ENCODE results near the gene STPG1. TPM values are rescaled to one million over a fixed set of nuclear protein-coding genes. Genes with fewer than 3 reads are reported as not detected.

The STPG1 gene
- total RNA-seq, 1 donor = 7.2 TPM

DNA sequence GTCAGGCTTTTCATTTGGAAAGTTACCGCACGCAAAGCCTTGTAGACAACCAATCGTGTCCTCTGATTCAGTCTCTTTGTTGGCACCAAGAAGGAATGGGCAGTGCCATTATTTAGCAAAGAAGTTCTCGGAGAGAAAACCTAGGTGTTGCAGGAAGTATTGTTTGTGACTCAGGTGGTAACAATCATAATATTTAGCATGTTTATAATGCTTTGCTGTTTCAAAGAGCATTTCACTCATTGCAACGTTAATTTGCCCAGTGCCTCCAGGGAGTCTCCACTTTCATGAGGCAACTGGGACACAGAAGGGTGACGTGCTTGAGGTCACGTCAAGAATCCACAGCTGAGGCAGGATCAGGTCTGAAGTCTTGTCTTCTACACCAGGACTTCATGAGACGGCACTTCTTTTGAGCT, 31.4 kb downstream of the STPG1 start:
- Histone ChIP-seq H3K27me3 (ENCODE audit: insufficient read depth, low read length) (no peaks in the 10 kb centered on the region), H4K20me1 (ENCODE audit: insufficient read depth, low read length) (no peaks in the 10 kb centered on the region), H3K27ac (ENCODE audit: low read depth, low read length) (no peak overlapping the region), H3K79me2 (ENCODE audit: insufficient read depth, low read length) (no peaks in the 10 kb centered on the region), H3K9me3 (ENCODE audit: low read depth, low read length) (no peaks in the 10 kb centered on the region), H2AFZ (ENCODE audit: low read length) (no peak overlapping the region), H3K36me3 (ENCODE audit: insufficient read depth, low read length) (peaks cover 4% of the 10 kb centered on the region), H3K4me2 (ENCODE audit: insufficient read depth, low read length) (no peak overlapping the region), H3K4me3 (ENCODE audit: insufficient read depth, low read length) (no peak overlapping the region), H3K4me1 (ENCODE audit: insufficient read depth, low read length) (peaks cover 25% of the 10 kb centered on the region)
- DNase-seq (ENCODE audit: insufficient read length, low spot score, missing footprints) = no peak
- TF ChIP-seq CTCF (IDR thresholded peaks at IDR 0.05; ENCODE audit: extremely low read depth, low read depth, low read length) = no peak

DNA sequence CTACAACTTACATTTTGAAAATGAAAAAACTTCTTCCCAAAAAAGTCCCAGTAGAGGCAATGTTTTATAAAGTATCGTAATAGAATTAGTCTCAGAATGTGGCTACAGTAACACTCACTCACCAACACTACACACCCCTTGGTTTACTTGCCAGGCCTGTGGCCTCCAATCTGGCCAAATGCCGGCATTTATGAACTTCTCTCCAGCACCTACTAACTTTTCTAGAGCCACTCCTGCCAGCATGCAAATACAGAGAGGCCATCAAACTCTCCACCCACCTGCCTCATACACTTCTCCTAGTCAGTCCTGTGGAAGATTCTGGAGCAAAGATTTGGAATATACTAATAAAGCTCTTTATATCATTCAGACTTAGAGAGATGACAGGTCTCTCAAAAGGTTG, 32.3 kb downstream of the STPG1 start:
- Histone ChIP-seq H3K4me1 (ENCODE audit: insufficient read depth, low read length) (peaks cover 25% of the 10 kb centered on the region), H3K9me3 (ENCODE audit: low read depth, low read length) (no peaks in the 10 kb centered on the region), H3K27me3 (ENCODE audit: insufficient read depth, low read length) (no peaks in the 10 kb centered on the region), H3K4me3 (ENCODE audit: insufficient read depth, low read length) (no peak overlapping the region), H2AFZ (ENCODE audit: low read length) (no peak overlapping the region), H3K27ac (ENCODE audit: low read depth, low read length) (no peak overlapping the region), H4K20me1 (ENCODE audit: insufficient read depth, low read length) (no peaks in the 10 kb centered on the region), H3K79me2 (ENCODE audit: insufficient read depth, low read length) (no peaks in the 10 kb centered on the region), H3K36me3 (ENCODE audit: insufficient read depth, low read length) (peaks cover 4% of the 10 kb centered on the region), H3K4me2 (ENCODE audit: insufficient read depth, low read length) (no peak overlapping the region)
- no peak for DNase-seq (ENCODE audit: insufficient read length, low spot score, missing footprints)
- no peak for TF ChIP-seq CTCF (IDR thresholded peaks at IDR 0.05; ENCODE audit: extremely low read depth, low read depth, low read length)

- Histone ChIP-seq H3K36me3 (ENCODE audit: insufficient read depth, low read length) (peaks cover 4% of the 10 kb centered on the region), H3K4me1 (ENCODE audit: insufficient read depth, low read length) (peaks cover 25% of the 10 kb centered on the region), H3K27me3 (ENCODE audit: insufficient read depth, low read length) (no peaks in the 10 kb centered on the region), H2AFZ (ENCODE audit: low read length) (no peak overlapping the region), H3K79me2 (ENCODE audit: insufficient read depth, low read length) (no peaks in the 10 kb centered on the region), H4K20me1 (ENCODE audit: insufficient read depth, low read length) (no peaks in the 10 kb centered on the region), H3K4me2 (ENCODE audit: insufficient read depth, low read length) (no peak overlapping the region), H3K4me3 (ENCODE audit: insufficient read depth, low read length) (no peak overlapping the region), H3K9me3 (ENCODE audit: low read depth, low read length) (no peaks in the 10 kb centered on the region), H3K27ac (ENCODE audit: low read depth, low read length) (no peak overlapping the region)
- no peak for DNase-seq (ENCODE audit: insufficient read length, low spot score, missing footprints)
- TF ChIP-seq CTCF (IDR thresholded peaks at IDR 0.05; ENCODE audit: extremely low read depth, low read depth, low read length) = no peak
Observed at GRCh38 chr1:24380508-24380907, 33.1 kb downstream of the STPG1 start.

DNA sequence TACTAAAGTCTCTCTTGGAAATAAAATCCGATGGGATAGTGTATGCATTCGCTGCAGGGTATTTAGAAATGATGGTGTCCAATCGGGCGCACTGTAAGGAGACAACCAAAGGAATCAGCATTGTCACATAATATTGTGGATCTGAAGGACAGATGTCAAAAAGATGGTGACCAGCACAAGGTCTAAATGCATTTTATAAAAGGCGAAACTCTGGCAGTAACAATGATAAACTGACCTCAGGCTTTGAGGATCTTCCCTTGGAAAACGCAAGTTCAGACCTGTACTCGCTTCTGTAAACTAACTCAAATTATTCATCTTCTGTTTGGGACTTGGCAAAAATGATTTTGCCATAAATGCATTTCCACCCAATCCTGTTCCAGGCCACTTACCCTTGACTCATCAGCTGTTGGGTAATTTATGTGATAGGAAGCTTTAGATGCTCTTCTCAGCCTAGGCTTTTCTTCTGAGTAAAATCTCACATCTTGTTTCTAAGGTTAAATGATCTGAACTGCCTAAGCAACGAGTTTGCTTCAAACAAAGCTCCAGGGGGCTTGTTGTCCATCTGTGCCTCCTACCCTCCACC, 33.8 kb downstream of the STPG1 start:
- no peak overlapping the region for H3K27ac ChIP-seq (ENCODE audit: low read depth, low read length)
- no peak for TF ChIP-seq CTCF (IDR thresholded peaks at IDR 0.05; ENCODE audit: extremely low read depth, low read depth, low read length)
- H3K4me1 ChIP-seq (ENCODE audit: insufficient read depth, low read length) = peaks cover 19% of the 10 kb centered on the region
- H3K27me3 ChIP-seq (ENCODE audit: insufficient read depth, low read length) = no peaks in the 10 kb centered on the region
- H2AFZ ChIP-seq (ENCODE audit: low read length) = no peak overlapping the region
- H3K9me3 ChIP-seq (ENCODE audit: low read depth, low read length) = no peaks in the 10 kb centered on the region
- H4K20me1 ChIP-seq (ENCODE audit: insufficient read depth, low read length) = no peaks in the 10 kb centered on the region
- H3K79me2 ChIP-seq (ENCODE audit: insufficient read depth, low read length) = no peaks in the 10 kb centered on the region
- H3K36me3 ChIP-seq (ENCODE audit: insufficient read depth, low read length) = peaks cover 4% of the 10 kb centered on the region
- no peak overlapping the region for H3K4me3 ChIP-seq (ENCODE audit: insufficient read depth, low read length)
- H3K4me2 ChIP-seq (ENCODE audit: insufficient read depth, low read length) = peak overlapping the region; percentile 32
- peak; percentile 92 for DNase-seq (ENCODE audit: insufficient read length, low spot score, missing footprints)

All from osteoblast (primary cell).